Raji (cell line): ENCODE results near the gene GTF2A1L.

ENCODE experiments used
- POLR2A ChIP-seq: IDR thresholded peaks from 2 replicates; pipeline ENCODE4 v1.6.1; 2011; ENCODE audit warnings: low read depth, low read length, control low read depth; ENCODE audit not compliant: insufficient read depth

Gene GTF2A1L

DNA sequence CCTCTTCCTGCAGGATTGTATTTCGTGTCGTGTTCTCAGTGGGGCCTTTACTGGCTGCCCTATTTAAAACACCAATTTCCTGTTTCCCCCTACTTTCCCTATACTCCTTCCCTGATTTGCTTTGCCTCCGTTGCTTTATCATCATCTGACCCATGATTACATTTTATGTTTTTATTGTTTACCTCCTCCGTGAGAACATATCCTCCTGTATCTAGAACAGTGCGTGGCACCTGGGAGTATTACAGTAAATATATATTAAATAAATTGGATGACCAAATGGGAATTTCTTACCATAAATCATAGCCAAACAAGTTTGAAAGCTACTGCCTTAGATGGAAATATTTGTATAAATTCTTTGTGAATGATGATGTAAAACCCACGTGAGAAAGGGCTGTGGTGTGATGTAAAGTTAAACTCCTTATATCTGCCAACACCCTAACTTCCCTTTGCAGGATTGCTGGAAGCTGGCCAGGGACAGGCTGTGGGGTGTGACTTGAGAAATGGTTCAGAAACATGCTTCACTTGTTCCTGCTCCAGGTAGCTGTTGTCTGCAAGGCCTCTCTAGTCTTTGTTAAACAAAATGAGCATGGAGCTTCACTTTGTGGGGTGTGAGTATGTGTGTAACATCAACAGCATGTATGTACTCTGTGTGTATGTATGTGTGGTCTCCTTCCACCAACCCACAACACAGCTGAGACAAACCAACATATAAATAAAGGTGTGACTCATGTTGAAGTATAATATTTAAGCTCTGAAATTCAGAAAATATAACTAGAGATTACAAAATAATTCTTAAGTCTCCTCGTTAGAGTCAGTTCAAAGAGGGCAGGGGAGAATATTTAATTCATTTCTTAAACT is 97.6 kb downstream of the GTF2A1L start:
- TF ChIP-seq POLR2A: no peak

DNA sequence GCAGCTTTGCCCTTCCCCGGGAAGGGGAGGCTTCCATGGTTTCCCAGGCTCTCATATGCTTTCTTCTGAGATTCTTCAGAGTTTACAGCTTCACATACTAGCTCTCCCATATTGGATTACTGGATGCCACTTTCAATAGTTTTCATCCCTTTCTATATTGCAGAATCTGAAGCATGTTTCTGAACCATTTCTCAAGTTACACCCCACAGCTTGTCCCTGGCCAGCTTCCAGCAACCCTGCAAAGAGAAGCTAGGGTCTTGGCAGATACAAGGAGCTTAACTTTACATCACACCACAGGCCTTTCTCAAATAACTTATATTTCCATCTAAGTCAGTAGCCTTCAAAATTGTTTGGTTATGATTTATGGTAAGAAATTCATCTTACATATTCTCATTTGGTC is 98.3 kb downstream of the GTF2A1L start:
- TF ChIP-seq POLR2A: no peak

DNA sequence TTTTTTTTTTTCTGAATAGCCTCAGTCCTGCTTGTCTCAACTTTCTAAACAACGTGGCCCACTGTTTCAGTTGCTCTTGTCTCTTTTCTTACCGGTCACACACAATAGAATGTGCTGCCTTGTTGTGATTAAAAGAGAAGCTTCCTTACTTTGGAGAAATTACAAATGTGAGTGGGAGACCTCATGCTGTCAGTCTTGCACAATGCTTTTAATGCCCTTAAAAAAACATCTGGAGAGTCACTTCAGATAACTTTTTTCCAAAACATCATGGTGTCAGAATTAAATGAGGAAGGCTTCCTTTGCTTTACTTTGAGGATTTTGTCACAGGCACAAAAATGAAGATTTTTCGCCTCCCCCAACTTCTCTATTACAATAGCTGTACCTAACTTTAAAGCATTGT is 100.2 kb downstream of the GTF2A1L start:
- TF ChIP-seq POLR2A: no peak

DNA sequence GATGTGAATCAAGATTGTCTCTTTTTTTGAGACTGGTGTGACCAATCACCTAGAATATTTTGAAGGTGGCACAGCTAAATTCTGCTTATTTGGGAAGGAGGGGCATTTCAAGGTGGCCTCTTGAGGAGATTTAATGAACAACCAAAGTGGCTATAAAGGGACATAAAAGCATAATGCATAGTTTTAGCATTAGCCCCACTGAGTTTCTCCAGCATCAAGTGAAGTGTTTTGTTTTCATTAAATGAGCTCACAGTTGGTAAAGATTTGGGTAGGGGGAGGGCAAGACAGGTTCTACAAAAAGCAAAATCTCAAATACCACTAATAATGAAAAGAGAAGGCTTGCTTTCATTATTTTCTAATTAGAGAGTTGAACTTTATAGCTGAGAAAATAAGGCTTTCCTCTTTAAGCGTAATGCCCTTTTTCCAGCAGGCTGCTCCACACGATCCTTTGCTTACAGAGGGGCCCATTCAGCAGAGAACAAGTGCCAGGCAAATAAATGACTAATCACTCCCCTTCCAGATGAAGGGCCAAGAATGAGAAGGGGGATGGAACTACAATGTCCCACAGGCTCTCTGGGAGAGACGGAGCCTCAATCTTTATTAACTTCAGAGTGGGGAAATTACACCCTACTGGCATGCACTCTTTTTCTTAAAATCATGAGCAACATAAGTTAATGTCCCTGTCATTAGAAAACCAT is 102.0 kb downstream of the GTF2A1L start:
- no peak for TF ChIP-seq POLR2A

DNA sequence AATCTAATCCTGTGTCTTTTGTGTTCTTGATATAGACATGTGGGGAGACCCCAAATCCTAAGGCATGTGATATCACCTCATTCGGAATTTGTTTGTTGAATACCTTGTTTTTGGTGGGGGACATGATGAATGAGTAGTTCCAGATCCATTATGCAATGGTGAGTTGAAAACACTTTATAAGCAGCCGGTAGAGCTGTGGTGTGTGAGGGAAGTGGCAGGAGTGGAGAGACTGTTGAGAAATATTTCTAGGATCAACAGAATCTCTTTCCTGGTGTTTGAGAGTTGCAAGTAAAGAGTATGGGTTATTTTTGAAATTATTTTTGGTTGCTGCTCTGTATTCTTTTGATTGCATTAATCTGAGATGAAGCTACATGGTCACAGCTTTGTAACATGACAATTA is 103.5 kb downstream of the GTF2A1L start:
- TF ChIP-seq POLR2A: no peak

DNA sequence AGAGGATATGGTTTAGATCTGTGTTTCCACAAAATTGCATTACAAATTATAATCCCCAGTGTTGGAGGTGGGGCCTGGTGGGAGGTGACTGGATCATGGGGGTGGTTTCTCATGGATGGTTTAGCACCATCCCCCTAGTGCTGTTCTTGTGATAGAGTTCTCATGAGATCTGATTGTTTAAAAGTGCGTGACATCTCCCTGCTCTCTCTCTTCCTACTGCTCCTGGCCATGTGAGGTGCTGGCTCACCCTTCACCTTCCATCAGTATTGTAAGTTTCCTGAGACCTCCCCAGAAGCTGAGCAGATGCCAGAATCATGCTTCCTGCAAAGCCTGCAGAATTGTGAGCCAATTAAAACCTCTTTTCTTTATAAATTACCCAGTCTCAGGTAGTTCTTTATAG is 104.7 kb downstream of the GTF2A1L start:
- TF ChIP-seq POLR2A: no peak

DNA sequence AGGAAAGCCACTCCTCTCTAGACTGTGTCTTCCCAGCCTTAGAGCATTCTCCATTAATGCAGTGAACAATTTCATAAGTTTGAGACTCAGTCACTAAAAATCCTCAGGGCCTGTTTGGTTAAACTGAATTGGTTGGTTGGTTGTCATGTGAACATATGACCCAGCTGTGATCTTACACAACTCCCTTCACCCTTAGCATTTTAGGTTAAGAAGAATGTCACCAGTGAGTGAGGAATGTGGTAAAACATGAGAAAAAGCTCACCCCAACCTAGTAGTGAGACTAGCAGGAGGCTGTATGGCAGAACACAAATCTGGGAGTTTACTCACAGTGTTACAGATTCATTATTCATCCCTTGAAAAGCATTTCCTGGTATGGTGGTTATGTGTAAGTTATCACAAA is 105.5 kb downstream of the GTF2A1L start:
- no peak for TF ChIP-seq POLR2A

DNA sequence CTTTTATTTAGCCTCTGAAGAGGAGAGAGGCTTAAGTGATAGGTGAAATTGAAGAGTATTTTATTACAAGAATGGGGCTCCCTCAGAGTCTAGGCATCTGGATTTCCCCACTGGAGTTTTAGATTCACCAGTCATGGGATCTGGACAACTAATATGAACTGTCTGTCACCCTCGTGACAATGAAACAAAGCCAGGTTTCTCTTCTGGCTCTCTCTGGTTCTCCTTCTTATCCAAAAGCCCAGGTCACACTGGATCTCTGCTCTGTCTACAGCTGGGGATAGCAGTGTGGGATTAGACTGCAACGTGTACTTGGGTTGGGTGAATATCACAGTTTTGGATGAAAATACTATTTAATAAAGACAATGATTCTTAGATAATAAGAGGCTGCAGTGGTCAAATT is 106.6 kb downstream of the GTF2A1L start:
- no peak for TF ChIP-seq POLR2A

DNA sequence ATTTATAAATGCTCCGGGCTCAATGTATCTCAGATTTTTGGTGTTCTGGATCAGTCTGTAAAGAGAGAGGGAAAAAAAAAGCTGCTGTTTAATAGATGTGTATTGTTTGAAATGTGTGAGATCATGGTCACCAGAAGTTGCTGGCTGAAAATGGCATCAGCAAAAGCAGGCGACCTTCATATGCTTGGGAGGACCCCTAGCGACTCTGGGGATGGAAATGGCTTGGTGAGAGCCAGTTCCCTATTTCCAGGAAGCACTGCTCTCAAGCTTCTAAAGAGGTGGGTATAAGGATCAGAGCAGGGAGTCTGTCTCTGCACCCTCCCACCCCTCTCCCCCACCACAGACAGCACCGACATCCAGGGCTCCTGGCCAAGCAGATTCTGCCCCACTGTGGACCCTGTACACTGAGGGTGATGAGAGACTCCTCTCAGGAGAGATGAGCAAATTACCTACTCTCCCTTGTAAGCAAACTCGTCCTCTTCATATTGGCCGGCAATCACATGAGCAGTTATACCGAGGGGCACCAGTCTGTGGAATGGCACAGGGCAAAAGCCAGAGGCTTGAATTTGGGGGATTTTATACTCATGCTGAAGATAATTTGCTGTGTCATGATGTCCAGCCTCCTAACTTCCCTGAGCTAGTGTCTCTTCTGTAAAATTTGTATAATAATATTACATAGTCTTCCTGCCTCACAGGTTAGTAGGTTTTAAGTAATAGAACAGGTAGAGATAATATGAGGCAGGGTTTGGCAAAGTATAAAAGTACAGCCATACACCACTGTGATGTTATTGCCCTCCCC is 108.2 kb downstream of the GTF2A1L start:
- TF ChIP-seq POLR2A: no peak

DNA sequence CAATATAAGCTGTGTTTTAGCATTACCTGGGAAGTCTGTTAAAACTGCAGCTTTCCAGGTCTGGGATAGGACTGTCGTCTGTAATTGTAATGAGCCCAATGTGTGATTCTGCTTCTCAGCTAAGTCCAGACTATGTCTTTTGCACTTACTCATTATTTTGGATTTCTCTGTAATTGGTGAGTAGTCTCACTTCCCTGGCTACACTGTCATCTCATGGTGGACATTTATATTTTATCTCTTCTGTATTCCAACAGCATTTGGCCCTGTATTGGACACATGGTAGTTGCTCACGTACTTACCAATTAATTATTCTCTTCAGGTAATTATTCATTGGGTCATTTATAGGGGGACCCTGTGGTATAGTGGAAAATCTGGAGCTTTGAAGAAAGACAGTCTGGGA is 109.9 kb downstream of the GTF2A1L start:
- no peak for TF ChIP-seq POLR2A

DNA sequence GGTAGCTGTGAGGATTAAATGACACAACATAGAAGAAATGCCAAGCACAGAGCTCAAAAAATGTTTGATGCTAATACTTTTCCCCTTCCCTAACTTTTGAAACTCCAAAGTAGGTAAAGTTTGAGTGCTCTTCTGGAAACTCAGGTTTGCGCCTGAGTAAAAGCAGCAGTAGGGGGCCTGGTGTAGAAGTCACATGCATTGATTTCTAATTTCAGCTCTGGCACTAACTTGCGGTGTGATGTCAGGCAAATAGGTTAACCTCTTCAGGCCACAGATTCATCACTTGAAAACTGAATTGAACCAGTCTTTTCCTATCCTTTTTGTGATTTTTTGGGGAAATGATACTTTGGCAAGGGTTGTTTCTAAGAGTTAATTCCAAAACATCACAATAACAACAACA is 110.6 kb downstream of the GTF2A1L start:
- no peak for TF ChIP-seq POLR2A

DNA sequence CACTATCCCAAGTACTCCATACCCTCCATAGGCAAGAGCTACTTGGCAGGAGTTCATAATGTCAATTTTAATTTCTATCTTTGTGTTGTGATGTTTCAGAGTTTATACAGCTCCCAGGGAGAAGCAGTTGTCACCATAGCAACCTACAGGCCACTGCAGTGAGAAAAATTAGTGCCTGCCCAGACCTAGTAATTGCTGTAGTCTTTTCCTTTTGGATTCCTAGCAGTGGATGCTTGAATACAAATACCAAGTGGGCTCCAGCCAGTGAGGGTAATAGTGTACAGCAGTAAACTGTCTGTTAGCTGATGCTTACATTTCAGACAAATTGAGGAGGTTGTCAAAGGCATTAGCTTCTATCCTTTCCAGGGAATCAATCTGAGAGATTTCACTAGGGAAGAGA is 111.2 kb downstream of the GTF2A1L start:
- no peak for TF ChIP-seq POLR2A
